OCI-M2 (cell line): ENCODE measurements around the gene RBMS1.

Experiments used
- DNase-seq: peaks from one replicate; lab custom pipeline; 2025; ENCODE audit not compliant: unreplicated experiment; lab: John Stamatoyannopoulos, UW

The RBMS1 gene

GRCh38 chr2:160337728-160338127 is 155.9 kb downstream of the RBMS1 start:
- DNase-seq = no peak

GRCh38 chr2:160336635-160337034 is 157.0 kb downstream of the RBMS1 start:
- no peak for DNase-seq

GRCh38 chr2:160336105-160336504 is 157.5 kb downstream of the RBMS1 start:
- DNase-seq = no peak

GRCh38 chr2:160335441-160335840 is 158.2 kb downstream of the RBMS1 start:
- no peak for DNase-seq

- DNase-seq = no peak
Measured at GRCh38 chr2:160334028-160334741, 159.4 kb downstream of the RBMS1 start.

- no peak for DNase-seq
Measured at GRCh38 chr2:160333324-160334027, 160.1 kb downstream of the RBMS1 start.

- DNase-seq = no peak
Measured at GRCh38 chr2:160332318-160332717, 161.3 kb downstream of the RBMS1 start.

GRCh38 chr2:160331258-160332025 is 162.2 kb downstream of the RBMS1 start:
- DNase-seq = no peak

GRCh38 chr2:160328811-160329527 is 164.6 kb downstream of the RBMS1 start:
- no peak for DNase-seq

GRCh38 chr2:160326786-160327185 is 166.8 kb downstream of the RBMS1 start:
- DNase-seq = no peak

GRCh38 chr2:160325418-160325817 is 168.2 kb downstream of the RBMS1 start:
- DNase-seq = no peak

GRCh38 chr2:160324917-160325316 is 168.7 kb downstream of the RBMS1 start:
- DNase-seq = no peak

GRCh38 chr2:160324161-160324800 is 169.3 kb downstream of the RBMS1 start:
- no peak for DNase-seq

- DNase-seq = no peak
Measured at GRCh38 chr2:160322320-160322719, 171.3 kb downstream of the RBMS1 start.

- no peak for DNase-seq
Measured at GRCh38 chr2:160321006-160321405, 172.6 kb downstream of the RBMS1 start.

GRCh38 chr2:160319700-160320099 is 173.9 kb downstream of the RBMS1 start:
- DNase-seq = no peak

GRCh38 chr2:160318218-160318617 is 175.4 kb downstream of the RBMS1 start:
- DNase-seq = no peak

GRCh38 chr2:160317181-160318099 is 176.2 kb downstream of the RBMS1 start:
- DNase-seq = no peak

- DNase-seq = no peak
Measured at GRCh38 chr2:160315337-160315736, 178.3 kb downstream of the RBMS1 start.
